Mesendoderm (in vitro differentiated cells): Measurements from ENCODE around the gene PHF20.
A peak's percentile ranks its signal among the peaks of the same experiment; 100 is the strongest.

Experiments
- DNase-seq: peaks from one replicate; pipeline ENCODE4 v3.0.0; 2013
- H2AK5ac ChIP-seq: 2 replicates; pipeline ENCODE4 v1.6.1; 2013; ENCODE audit warnings: low read length, inconsistent platforms
- H2BK120ac ChIP-seq: 2 replicates; pipeline ENCODE4 v1.6.1; 2013; ENCODE audit warnings: low read depth, mild to moderate bottlenecking, low read length, moderate library complexity, mixed read lengths
- H2BK15ac ChIP-seq: replicated peaks from 2 replicates; pipeline ENCODE4 v1.6.1; 2013; ENCODE audit warnings: low read depth, mild to moderate bottlenecking, moderate library complexity
- H2BK5ac ChIP-seq: 2 replicates; pipeline ENCODE4 v1.6.1; 2013; ENCODE audit warnings: low read length, inconsistent platforms
- H3K18ac ChIP-seq: 2 replicates; pipeline ENCODE4 v1.6.1; 2013; ENCODE audit warnings: mild to moderate bottlenecking, low read length, mixed read lengths
- H3K23ac ChIP-seq: one replicate; pipeline ENCODE4 v1.6.1; 2013; ENCODE audit warnings: low read length
- H3K27ac ChIP-seq: 2 replicates; pipeline ENCODE4 v1.5.1; 2013; ENCODE audit warnings: low read depth, mild to moderate bottlenecking, inconsistent platforms, low read length, moderate library complexity
- H3K27me3 ChIP-seq: 2 replicates; pipeline ENCODE4 v1.6.1; 2013; ENCODE audit warnings: low read length, control low read depth, mild to moderate bottlenecking, inconsistent platforms; ENCODE audit not compliant: insufficient read depth, poor library complexity
- H3K36me3 ChIP-seq: 2 replicates; pipeline ENCODE4 v1.6.1; 2013; ENCODE audit warnings: low read length, inconsistent platforms; ENCODE audit not compliant: control insufficient read depth, insufficient read depth
- H3K4ac ChIP-seq: one replicate; pipeline ENCODE4 v1.6.1; 2013; ENCODE audit warnings: low read depth, mild to moderate bottlenecking, low read length, moderate library complexity
- H3K4me1 ChIP-seq: 2 replicates; pipeline ENCODE4 v1.6.1; 2013; ENCODE audit warnings: low read depth, low read length, inconsistent platforms; ENCODE audit not compliant: control insufficient read depth
- H3K4me2 ChIP-seq: 2 replicates; pipeline ENCODE4 v1.6.1; 2013; ENCODE audit warnings: low read length
- H3K4me3 ChIP-seq: 2 replicates; pipeline ENCODE4 v1.5.1; 2013; ENCODE audit warnings: mild to moderate bottlenecking, low read length
- H3K56ac ChIP-seq: one replicate; pipeline ENCODE4 v1.6.1; 2013; ENCODE audit warnings: low read length
- H3K79me1 ChIP-seq: 2 replicates; pipeline ENCODE4 v1.6.1; 2013; ENCODE audit warnings: low read length, inconsistent platforms
- H3K79me2 ChIP-seq: 2 replicates; pipeline ENCODE4 v1.6.1; 2013; ENCODE audit warnings: mild to moderate bottlenecking, low read length; ENCODE audit not compliant: control insufficient read depth, insufficient read depth
- H3K9ac ChIP-seq: 2 replicates; pipeline ENCODE4 v1.6.1; 2013; ENCODE audit warnings: low read length, inconsistent platforms
- H4K5ac ChIP-seq: one replicate; pipeline ENCODE4 v1.6.1; 2013; ENCODE audit warnings: low read length
- H4K8ac ChIP-seq: one replicate; pipeline ENCODE4 v1.6.1; 2013; ENCODE audit warnings: low read depth, mild to moderate bottlenecking, control low read depth, low read length, moderate library complexity
- WGBS: extraction: QIAGEN DNeasy Blood & Tissue Kit; methylation state at CpG from one replicate; pipeline ENCODE4 v1.1.7; 2013; ENCODE audit warnings: low lambda C conversion rate, missing lambda C conversion rate; ENCODE audit not compliant: insufficient coverage; ENCODE audit errors: extremely low coverage; 5-methylcytosine and 5-hydroxymethylcytosine counted together

The PHF20 gene

DNA sequence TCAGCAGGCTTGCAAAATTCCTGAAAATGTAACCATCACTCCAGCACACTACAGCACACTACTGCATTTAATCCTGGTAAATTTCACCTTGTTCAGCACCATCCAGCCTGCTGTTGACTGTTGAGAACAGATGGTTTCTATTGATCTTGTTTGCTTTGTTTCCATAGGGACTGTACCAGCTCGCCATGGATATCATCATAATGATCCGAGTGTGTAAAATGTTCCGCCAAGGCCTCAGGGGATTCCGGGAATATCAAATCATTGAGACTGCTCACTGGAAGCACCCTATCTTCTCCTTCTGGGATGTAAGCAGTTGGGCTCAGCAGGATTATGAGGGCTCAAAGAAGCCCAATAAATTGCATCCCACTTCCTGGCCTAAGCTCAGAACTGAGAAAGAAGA, 200.6 kb downstream of the PHF20 start:
- Histone ChIP-seq H3K4me3 (no peak overlapping the region), H3K9ac (no peak overlapping the region), H2AK5ac (no peak overlapping the region), H4K5ac (no peak overlapping the region), H3K27me3 (no peaks in the 10 kb centered on the region), H3K27ac (no peak overlapping the region), H4K8ac (no peak overlapping the region), H3K79me2 (no peaks in the 10 kb centered on the region), H2BK15ac (no peak overlapping the region), H3K79me1 (no peaks in the 10 kb centered on the region), H3K4ac (no peak overlapping the region), H3K23ac (no peak overlapping the region), H3K4me1 (no peaks in the 10 kb centered on the region), H3K36me3 (no peaks in the 10 kb centered on the region), H3K56ac (no peak overlapping the region), H3K4me2 (no peak overlapping the region), H2BK5ac (no peak overlapping the region), H2BK120ac (no peak overlapping the region), H3K18ac (no peak overlapping the region)
- no CpG with 5 or more reads among the region's 4 CpGs for WGBS
- DNase-seq, result no peak

GRCh38 chr20:35974256-35974655, 202.4 kb downstream of the PHF20 start:
- Histone ChIP-seq H3K23ac (no peak overlapping the region), H4K5ac (no peak overlapping the region), H4K8ac (no peak overlapping the region), H3K27ac (no peak overlapping the region), H3K4me1 (no peaks in the 10 kb centered on the region), H2BK120ac (no peak overlapping the region), H3K36me3 (no peaks in the 10 kb centered on the region), H3K27me3 (no peaks in the 10 kb centered on the region), H3K79me1 (no peaks in the 10 kb centered on the region), H3K18ac (no peak overlapping the region), H3K4me2 (no peak overlapping the region), H3K56ac (no peak overlapping the region), H3K9ac (no peak overlapping the region), H3K4me3 (no peak overlapping the region), H2BK15ac (no peak overlapping the region), H3K4ac (no peak overlapping the region), H3K79me2 (no peaks in the 10 kb centered on the region), H2AK5ac (no peak overlapping the region), H2BK5ac (no peak overlapping the region)
- WGBS, result no CpG with 5 or more reads among the region's 4 CpGs
- DNase-seq, result no peak

DNA sequence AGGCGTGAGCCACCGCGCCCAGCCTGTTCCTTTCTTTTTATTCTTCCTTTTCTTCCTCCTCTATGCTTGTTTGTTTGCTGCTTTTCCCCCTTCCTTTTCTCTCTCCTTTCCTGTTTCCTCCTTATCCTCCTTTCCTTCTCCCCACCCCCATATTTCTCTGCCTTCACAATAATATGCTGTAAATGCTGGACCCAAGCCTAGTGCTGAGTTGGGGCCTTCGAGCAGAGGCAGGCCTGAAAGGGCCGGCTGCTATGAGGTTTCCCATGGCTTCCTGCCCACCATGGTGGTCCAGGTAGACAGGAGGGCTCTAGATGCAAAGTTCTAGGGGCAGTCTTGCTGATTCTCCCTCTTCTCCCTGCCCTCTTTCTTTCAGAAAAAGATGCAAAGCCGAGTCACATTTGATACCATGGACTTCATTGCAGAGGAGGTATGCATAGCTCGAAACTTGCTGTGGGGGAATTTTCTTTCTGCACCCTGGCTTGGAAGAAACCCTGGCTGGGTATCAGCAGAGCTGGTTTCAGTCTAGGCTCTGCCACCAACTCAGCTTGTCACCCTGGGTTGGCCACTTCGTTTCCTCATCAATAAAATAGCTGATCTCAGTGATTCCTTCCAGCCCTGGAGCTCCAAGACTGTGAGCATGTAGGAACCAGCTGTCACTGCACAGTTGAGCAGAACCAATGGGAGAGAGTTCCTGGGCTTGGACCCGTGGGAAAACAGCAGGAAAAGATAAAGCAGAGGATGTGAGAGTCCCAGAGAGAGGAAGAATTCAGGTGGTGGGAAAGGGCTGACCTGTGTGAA, 204.0 kb downstream of the PHF20 start:
- Histone ChIP-seq H3K36me3 (no peaks in the 10 kb centered on the region), H3K23ac (no peak overlapping the region), H3K4me2 (no peak overlapping the region), H3K27ac (no peak overlapping the region), H3K9ac (no peak overlapping the region), H3K4ac (no peak overlapping the region), H2BK5ac (no peak overlapping the region), H3K4me3 (no peak overlapping the region), H3K79me1 (no peaks in the 10 kb centered on the region), H3K4me1 (no peaks in the 10 kb centered on the region), H3K18ac (no peak overlapping the region), H3K79me2 (no peaks in the 10 kb centered on the region), H2BK120ac (no peak overlapping the region), H2BK15ac (no peak overlapping the region), H3K27me3 (no peaks in the 10 kb centered on the region), H4K5ac (no peak overlapping the region), H4K8ac (no peak overlapping the region), H3K56ac (no peak overlapping the region), H2AK5ac (no peak overlapping the region)
- WGBS, result no CpG with 5 or more reads among the region's 9 CpGs
- DNase-seq, result no peak

GRCh38 chr20:35978041-35978513, 206.3 kb downstream of the PHF20 start:
- H4K8ac ChIP-seq, result no peak overlapping the region
- DNase-seq, result no peak
- H3K79me1 ChIP-seq, result no peaks in the 10 kb centered on the region
- no peak overlapping the region for H3K27ac ChIP-seq
- H4K5ac ChIP-seq, result no peak overlapping the region
- WGBS, result no CpG with 5 or more reads among the region's 9 CpGs
- H2AK5ac ChIP-seq, result no peak overlapping the region
- no peaks in the 10 kb centered on the region for H3K27me3 ChIP-seq
- H3K23ac ChIP-seq, result no peak overlapping the region
- no peaks in the 10 kb centered on the region for H3K4me1 ChIP-seq
- H2BK120ac ChIP-seq, result no peak overlapping the region
- no peaks in the 10 kb centered on the region for H3K79me2 ChIP-seq
- H3K56ac ChIP-seq, result no peak overlapping the region
- no peak overlapping the region for H3K4ac ChIP-seq
- no peak overlapping the region for H3K18ac ChIP-seq
- no peak overlapping the region for H3K4me3 ChIP-seq
- H3K4me2 ChIP-seq, result no peak overlapping the region
- H2BK5ac ChIP-seq, result no peak overlapping the region
- no peak overlapping the region for H2BK15ac ChIP-seq
- no peak overlapping the region for H3K9ac ChIP-seq
- no peaks in the 10 kb centered on the region for H3K36me3 ChIP-seq

DNA sequence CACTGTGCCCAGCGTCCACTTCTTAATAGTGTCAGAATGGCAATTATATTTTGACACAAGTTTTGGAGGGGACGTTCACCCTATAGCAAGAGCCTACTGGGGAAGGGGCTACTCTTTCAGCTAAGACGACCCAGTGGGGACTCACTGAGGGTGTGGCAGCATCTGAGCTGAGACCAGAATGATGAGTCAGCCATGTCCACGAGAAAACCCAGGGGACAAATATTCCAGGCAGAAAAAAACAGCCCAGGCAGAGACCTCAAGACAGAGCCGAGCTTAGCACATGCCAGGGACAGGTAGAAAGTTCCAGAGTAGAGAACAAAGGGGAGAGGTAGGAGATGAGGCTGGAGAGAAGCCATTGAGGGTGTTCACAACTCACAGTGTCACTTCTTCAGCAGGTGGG, 207.7 kb downstream of the PHF20 start:
- H3K4me2 ChIP-seq, result no peak overlapping the region

GRCh38 chr20:35981969-35982368, 210.2 kb downstream of the PHF20 start:
- H2BK5ac ChIP-seq, result no peak overlapping the region
- H3K4ac ChIP-seq, result no peak overlapping the region

More for the DNA sequence above, 207.7 kb downstream of the PHF20 start:
- Histone ChIP-seq H3K4me3 (no peak overlapping the region), H4K8ac (no peak overlapping the region), H3K27me3 (no peaks in the 10 kb centered on the region), H3K23ac (no peak overlapping the region), H3K79me2 (no peaks in the 10 kb centered on the region), H3K27ac (no peak overlapping the region), H3K9ac (no peak overlapping the region), H4K5ac (no peak overlapping the region), H2BK5ac (no peak overlapping the region), H2BK15ac (no peak overlapping the region), H2BK120ac (no peak overlapping the region), H3K18ac (no peak overlapping the region), H3K79me1 (no peaks in the 10 kb centered on the region), H3K56ac (no peak overlapping the region), H2AK5ac (no peak overlapping the region), H3K4me1 (no peaks in the 10 kb centered on the region), H3K4ac (no peak overlapping the region), H3K36me3 (no peaks in the 10 kb centered on the region)
- DNase-seq, result no peak
- no CpG with 5 or more reads among the region's 5 CpGs for WGBS

More at GRCh38 chr20:35981969-35982368, 210.2 kb downstream of the PHF20 start:
- H3K4me2 ChIP-seq, result no peak overlapping the region
- no peak overlapping the region for H3K18ac ChIP-seq
- peak overlapping the region; percentile 10 for H3K56ac ChIP-seq
- H3K36me3 ChIP-seq, result no peaks in the 10 kb centered on the region
- H3K79me2 ChIP-seq, result no peaks in the 10 kb centered on the region
- no peaks in the 10 kb centered on the region for H3K4me1 ChIP-seq
- H2BK120ac ChIP-seq, result no peak overlapping the region
- no peak overlapping the region for H2BK15ac ChIP-seq
- DNase-seq, result no peak
- H3K27ac ChIP-seq, result no peak overlapping the region
- no peaks in the 10 kb centered on the region for H3K27me3 ChIP-seq
- H3K79me1 ChIP-seq, result no peaks in the 10 kb centered on the region
- no peak overlapping the region for H3K4me3 ChIP-seq
- no peak overlapping the region for H4K8ac ChIP-seq
- no peak overlapping the region for H4K5ac ChIP-seq
- no CpG with 5 or more reads among the region's 3 CpGs for WGBS
- H3K9ac ChIP-seq, result no peak overlapping the region
- no peak overlapping the region for H2AK5ac ChIP-seq
- no peak overlapping the region for H3K23ac ChIP-seq
